ENCODE results near the gene PTOV1. TPM values are rescaled to one million over a fixed set of nuclear protein-coding genes. Genes with fewer than 3 reads are reported as not detected.

PTOV1 gene
- total RNA-seq, 2 experiments from 2014 or later: 105 to 124 TPM

GRCh38 chr19:49863935-49864320 is 13.0 kb downstream of the PTOV1 start:
- Histone ChIP-seq H3K4me3 (ENCODE audit: low read depth, low read length, poor library complexity, severe bottlenecking) (no peak overlapping the region), H3K36me3 (ENCODE audit: insufficient read depth, low read length) (peaks cover 59% of the 10 kb centered on the region), H3K27ac (ENCODE audit: low read depth, low read length, poor library complexity, severe bottlenecking) (no peak overlapping the region), H3K9me3 (ENCODE audit: low read length) (no peaks in the 10 kb centered on the region), H3K79me2 (ENCODE audit: insufficient read depth, low read depth, low read length) (peaks cover 28% of the 10 kb centered on the region; the same call in 1 of the 2 replicates), H3K4me1 (ENCODE audit: insufficient read depth, low read length, poor library complexity, severe bottlenecking) (peaks cover 36% of the 10 kb centered on the region), H3K9me2 (ENCODE audit: insufficient read depth, low read length) (no peaks in the 10 kb centered on the region), H4K20me1 (ENCODE audit: insufficient read depth, low read length) (peaks cover 10% of the 10 kb centered on the region; the same call in 1 of the 2 replicates), H2AFZ (ENCODE audit: low read length) (no peak overlapping the region), H3K4me2 (ENCODE audit: low read length) (no peak overlapping the region)
- no peak for DNase-seq (ENCODE audit: low spot score)
- TF ChIP-seq CTCF (conservative IDR thresholded peaks at IDR 0.05; ENCODE audit: low read length) (no peak), EZH2phosphoT487 (IDR thresholded peaks at IDR 0.05; ENCODE audit: borderline replicate concordance, low read depth, low read length) (no peak)
- no TSS peak for BruUV-seq (replicated peaks)
- intact Hi-C loops (cut with micrococcal nuclease; ENCODE audit: unreplicated experiment): no loop called here
- POLR2A ChIA-PET: no interaction called here
- CTCF ChIA-PET (ENCODE audit: unreplicated experiment): no interaction called here

GRCh38 chr19:49864890-49865289 is 13.9 kb downstream of the PTOV1 start:
- TF ChIP-seq EZH2phosphoT487 (IDR thresholded peaks at IDR 0.05; ENCODE audit: borderline replicate concordance, low read depth, low read length): no peak
- no peak for TF ChIP-seq CTCF (conservative IDR thresholded peaks at IDR 0.05; ENCODE audit: low read length)
- H3K9me3 ChIP-seq (ENCODE audit: low read length): no peaks in the 10 kb centered on the region
- no peaks in the 10 kb centered on the region for H3K9me2 ChIP-seq (ENCODE audit: insufficient read depth, low read length)
- H2AFZ ChIP-seq (ENCODE audit: low read length): no peak overlapping the region
- H3K79me2 ChIP-seq (ENCODE audit: insufficient read depth, low read depth, low read length): peaks cover 28% of the 10 kb centered on the region; the same call in 1 of the 2 replicates
- no TSS peak for BruUV-seq (replicated peaks)
- peaks cover 10% of the 10 kb centered on the region; the same call in 1 of the 2 replicates for H4K20me1 ChIP-seq (ENCODE audit: insufficient read depth, low read length)
- no peak for DNase-seq (ENCODE audit: low spot score)
- POLR2A ChIA-PET: interaction anchor here (0.7 to 0.9 kb wide), 4 partner anchors 11 to 275 kb away, joined by 3 read pairs; no protein-coding TSS in a partner anchor
- peak overlapping the region; percentile 80 for H3K4me3 ChIP-seq (ENCODE audit: low read depth, low read length, poor library complexity, severe bottlenecking)
- CTCF ChIA-PET (ENCODE audit: unreplicated experiment): interaction anchor here (0.8 kb wide), 1 partner anchor 13 kb away, joined by 3 read pairs; the partner anchor contains the start of genes AKT1S1 and TBC1D17
- H3K27ac ChIP-seq (ENCODE audit: low read depth, low read length, poor library complexity, severe bottlenecking): no peak overlapping the region
- peaks cover 50% of the 10 kb centered on the region for H3K36me3 ChIP-seq (ENCODE audit: insufficient read depth, low read length)
- H3K4me1 ChIP-seq (ENCODE audit: insufficient read depth, low read length, poor library complexity, severe bottlenecking): peaks cover 40% of the 10 kb centered on the region
- H3K4me2 ChIP-seq (ENCODE audit: low read length): peak overlapping the region; percentile 89
- intact Hi-C loops (cut with micrococcal nuclease; ENCODE audit: unreplicated experiment): no loop called here
